Measurements from ENCODE around the gene MDC1. TPM values are rescaled to one million over a fixed set of nuclear protein-coding genes. Genes with fewer than 3 reads are reported as not detected.

The MDC1 gene
- total and polyA plus RNA-seq, 2 of the 13 experiments (the other 11 are each of a cell fraction or from before 2014, with no cell fraction given): 8.4 to 14.0 TPM

- intact Hi-C loops (cut with micrococcal nuclease; ENCODE audit: unreplicated experiment) (loop anchor here (1.0 kb wide), 3 partner anchors 63 to 135 kb away; no protein-coding TSS in a partner anchor), in situ Hi-C loops (cut with HindIII; ENCODE audit: extremely low pct_ligation_motif_present, low pct_unique_long_range_greater_than_20kb) (loop anchor here (5.0 kb wide), 2 partner anchors 85 to 135 kb away; no protein-coding TSS in a partner anchor)
- FAIRE-seq (no peak), ATAC-seq (peak; percentile 87), DNase-seq (ENCODE audit: low spot score) (peak; percentile 97)
- POLR2A ChIA-PET: interaction anchor here (0.7 to 16.9 kb wide), 21 partner anchors 8 to 140 kb away, joined by 3 to 414 read pairs (median 8); partner anchors contain the start of genes MDC1 and NRM
- Histone ChIP-seq H3K36me3 (replicated peaks in 1 of 2; ENCODE audit: control insufficient read depth in 1 of 2, insufficient read depth in 2 of 2, low read length in 2 of 2) (peaks cover 9 to 22% of the 10 kb centered on the region in 2 experiments), H3K4me2 (ENCODE audit: low read depth, low read length) (peak within 1 kb of the TSS; percentile 91), H3K9me3 (ENCODE audit: low read length) (no peaks in the 10 kb centered on the region), H3K4me1 (ENCODE audit: insufficient read depth, low read length) (peaks cover 78% of the 10 kb centered on the region), H3K79me2 (ENCODE audit: insufficient read depth, low read length) (peaks cover 24% of the 10 kb centered on the region), H2AFZ (ENCODE audit: low read length) (no peak within 1 kb of the TSS), H4K20me1 (ENCODE audit: insufficient read depth, low read length) (peaks cover 15% of the 10 kb centered on the region), H3K9ac (ENCODE audit: insufficient read depth, low read depth, low read length) (peak within 1 kb of the TSS; percentile 94), H3K27ac (ENCODE audit: extremely low read length, insufficient read depth, low read length) (peak within 1 kb of the TSS; percentile 81), H3K27me3 (ENCODE audit: control insufficient read depth in 1 of 2, insufficient read depth in 2 of 2, low read length in 2 of 2) (no peaks in the 10 kb centered on the region; a peak in 1 of 5 replicates), H3K4me3 (replicated peaks in 1 of 3; ENCODE audit: insufficient read depth in 1 of 3, low read depth in 2 of 3, low read length in 3 of 3) (peak within 1 kb of the TSS; percentile 91 to 98 (median 98))
- CTCF ChIA-PET (ENCODE audit: low intra/inter-chr PET ratio, low total read pairs): interaction anchor here (0.7 to 1.3 kb wide), 3 partner anchors 40 to 87 kb away, joined by 3 to 6 read pairs (median 3); no protein-coding TSS in a partner anchor
- under 1% methylated on average over 33 of the region's 66 CpGs for WGBS (ENCODE audit: low lambda C conversion rate)
- BruUV-seq (replicated peaks): no TSS peak
- peak; percentile 84 for TF ChIP-seq NR2F6 (IDR thresholded peaks at IDR 0.05)
- peak; percentile 95 for TF ChIP-seq NR2F6 (CRISPR knock-in tag; IDR thresholded peaks at IDR 0.05)
- peak; percentile 82 for TF ChIP-seq ZNF605 (CRISPR knock-in tag; IDR thresholded peaks at IDR 0.05)
- peak; percentile 71; the same call in 1 of the 2 replicates for TF ChIP-seq ZNF333 (CRISPR knock-in tag; IDR thresholded peaks at IDR 0.05; ENCODE audit: borderline replicate concordance)
- TF ChIP-seq ZFP36L2 (CRISPR knock-in tag; IDR thresholded peaks at IDR 0.05): no peak; the same call in 1 of the 2 replicates
- no peak for TF ChIP-seq SMARCE1 (IDR thresholded peaks at IDR 0.05; ENCODE audit: borderline replicate concordance)
- peak; percentile 95 for TF ChIP-seq HNRNPUL1 (IDR thresholded peaks at IDR 0.05; ENCODE audit: low read depth, low read length)
- TF ChIP-seq TBX2 (CRISPR knock-in tag; IDR thresholded peaks at IDR 0.05; ENCODE audit: borderline replicate concordance): peak; percentile 92
- peak; percentile 96 for TF ChIP-seq ZBTB38 (CRISPR knock-in tag; IDR thresholded peaks at IDR 0.05)
- TF ChIP-seq ZBTB4 (CRISPR knock-in tag; IDR thresholded peaks at IDR 0.05; ENCODE audit: borderline replicate concordance): peak; percentile 82
- TF ChIP-seq RBM22 (optimal IDR thresholded peaks at IDR 0.05; ENCODE audit: low read length): peak; percentile 15
- TF ChIP-seq MZF1 (CRISPR knock-in tag; IDR thresholded peaks at IDR 0.05; ENCODE audit: borderline replicate concordance): peak; percentile 81; the same call in 1 of the 2 replicates
- TF ChIP-seq ZBTB39 (CRISPR knock-in tag; IDR thresholded peaks at IDR 0.05): peak; percentile 96
- TF ChIP-seq POGZ (CRISPR knock-in tag; IDR thresholded peaks at IDR 0.05): peak; percentile 88
- TF ChIP-seq ZNF549 (CRISPR knock-in tag; IDR thresholded peaks at IDR 0.05): no peak
- TF ChIP-seq ZNF556 (CRISPR knock-in tag; IDR thresholded peaks at IDR 0.05; ENCODE audit: borderline replicate concordance): 0 out of 2 replicates have a peak, but pooled peaks have one; percentile 57
- TF ChIP-seq SCMH1 (CRISPR knock-in tag; IDR thresholded peaks at IDR 0.05; ENCODE audit: borderline replicate concordance): no peak
- peak; percentile 55; the same call in 1 of the 2 replicates for TF ChIP-seq CAMTA2 (CRISPR knock-in tag; IDR thresholded peaks at IDR 0.05; ENCODE audit: borderline replicate concordance)
- 0 out of 2 replicates have a peak, but pooled peaks have one; percentile 5 for TF ChIP-seq ZMYM2 (CRISPR knock-in tag; IDR thresholded peaks at IDR 0.05)
These were observed 25.4 kb upstream of the MDC1 start, which contains the start of gene FLOT1 for GRCh38 chr6:30742316-30743098. Gene FLOT1, minus strand, starts transcription at chr6:30742687. Its CDS starts 498 bp downstream, at chr6:30742189.

All from HepG2 (cell line).